A549 (cell line): ENCODE measurements around the gene TRPC5OS. TPM values are rescaled to one million over a fixed set of nuclear protein-coding genes. Genes with fewer than 3 reads are reported as not detected.

Source experiments
- ATAC-seq, 2 experiments: fragments of 200-7000 bp in 1 of 2; fragments of >200 bp in 1 of 2; cut with Nextera tagmentation in 1 of 2; cut with Tn5 transposase in 1 of 2; 3 replicates each; pipeline versions ENCODE4 v1.8.0 to v1.9.1; 2018 to 2020; ENCODE audit warnings: mild to moderate bottlenecking in 1 of 2, moderate library complexity in 1 of 2
- CTCF ChIA-PET: fragments of 300-600 bp; sonication (Branson Sonifier 250); formaldehyde crosslinking; extraction: SDS; loops from one replicate; lab custom pipeline; 2021; ENCODE audit warnings: antibody characterized with exemption, inconsistent platforms; lab: Yijun Ruan, JAX
- POLR2A ChIA-PET: fragments of 350-600 bp; formaldehyde crosslinking; extraction: SDS; loops from one replicate; lab custom pipeline; 2021; ENCODE audit warnings: antibody characterized with exemption, inconsistent platforms; lab: Yijun Ruan, JAX
- DNase-seq, 2 experiments: peaks; one replicate each; pipeline versions ENCODE4 v3.0.0 to v3.0.0-alpha.2; 2011 to 2016; ENCODE audit warnings: low read depth in 1 of 2, low spot score in 1 of 2
- FAIRE-seq: peaks from 2 replicates; lab custom pipeline; 2011; peaks lifted over from hg19 to GRCh38; lab: Jason Lieb, UNC
- H3K27ac ChIP-seq, 2 experiments: fragments of >200 bp; sonication (Bioruptor Twin); formaldehyde crosslinking; 3 replicates each; pipeline ENCODE4 v1.5.1; 2016 to 2017
- H3K4me1 ChIP-seq: fragments of >200 bp; sonication (Bioruptor Twin); formaldehyde crosslinking; 3 replicates; pipeline ENCODE4 v1.6.1; 2016
- H3K4me2 ChIP-seq: fragments of >200 bp; sonication (Bioruptor Twin); formaldehyde crosslinking; 3 replicates; pipeline ENCODE4 v1.6.1; 2016
- H3K4me3 ChIP-seq: fragments of >200 bp; sonication (Bioruptor Twin); formaldehyde crosslinking; 3 replicates; pipeline ENCODE4 v1.5.1; 2016
- H3K9me3 ChIP-seq: fragments of >200 bp; sonication (Bioruptor Twin); formaldehyde crosslinking; 3 replicates; pipeline ENCODE4 v1.6.1; 2016
- BHLHE40 ChIP-seq: IDR thresholded peaks from 2 replicates; pipeline ENCODE4 v1.6.1; 2012; ENCODE audit warnings: low read depth, low read length, inconsistent platforms
- ESRRA ChIP-seq: fragments of 150-350 bp; IDR thresholded peaks from 2 replicates; pipeline ENCODE4 v1.6.1; 2014; ENCODE audit warnings: mild to moderate bottlenecking, low read length, borderline replicate concordance
- HDAC2 ChIP-seq: fragments of 200-600 bp; sonication (generic); IDR thresholded peaks from 2 replicates; pipeline ENCODE4 v1.6.1; 2016
- JUN ChIP-seq, 2 experiments: fragments of >200 bp; sonication (Bioruptor Twin); formaldehyde crosslinking; IDR thresholded peaks; 2 replicates in 1 of 2; 3 replicates in 1 of 2; pipeline ENCODE4 v1.6.1; 2016 to 2017
- JUNB ChIP-seq: fragments of >200 bp; sonication (Bioruptor Twin); formaldehyde crosslinking; IDR thresholded peaks from 2 replicates; pipeline ENCODE4 v1.6.1; 2016
- POLR2A ChIP-seq: IDR thresholded peaks from 2 replicates; pipeline ENCODE4 v1.6.1; 2012; ENCODE audit warnings: mild to moderate bottlenecking, low read length
- RARB ChIP-seq: fragments of 250-450 bp; sonication (Bioruptor Pico); IDR thresholded peaks from 2 replicates; pipeline ENCODE4 v1.8.0; 2021; ENCODE audit warnings: mild to moderate bottlenecking, moderate library complexity
- TFCP2L1 ChIP-seq: fragments of 250-450 bp; sonication (Bioruptor Pico); IDR thresholded peaks from 2 replicates; pipeline ENCODE4 v1.5.0; 2021; ENCODE audit warnings: mild to moderate bottlenecking
- WGBS: methylation state at CpG from one replicate; pipeline ENCODE4 v1.1.6; 2017; ENCODE audit errors: missing lambda C conversion rate; 5-methylcytosine and 5-hydroxymethylcytosine counted together
- polyA plus RNA-seq, 4 experiments: library from polyadenylated mRNA; depleted of rRNA in 3 of 4; stranded (reverse); fragments of >200 nt; fragmentation: RNase III in 1 of 4; extraction: RNeasy Plus Mini Kit Qiagen cat#74134 plus additional on column Dnase treatment in 1 of 4; gene quantifications; 2 replicates in 3 of 4; 3 replicates in 1 of 4; pipeline ENCODE4 v1.2.3, GENCODE V29; 2011 to 2017

TRPC5OS gene
- polyA plus RNA-seq, 2 of the 4 experiments (the other 2 are of a cell fraction): not detected

- FAIRE-seq (no peak), DNase-seq (no peak), ATAC-seq (no peak)
- no peak overlapping the region for H3K4me2 ChIP-seq
- no peaks in the 10 kb centered on the region for H3K9me3 ChIP-seq
- no peak overlapping the region for H3K4me3 ChIP-seq
- ChIA-PET POLR2A (no interaction called here), CTCF (no interaction called here)
- TF ChIP-seq POLR2A (no peak), BHLHE40 (no peak), HDAC2 (no peak), RARB (CRISPR knock-in tag) (no peak), JUNB (no peak), TFCP2L1 (CRISPR knock-in tag) (no peak), ESRRA (no peak), JUN (IDR thresholded peaks at IDR 0.05) (no peak)
- no peaks in the 10 kb centered on the region for H3K4me1 ChIP-seq
- H3K27ac ChIP-seq: no peak overlapping the region
- WGBS: 49% methylated on average over 4 of the region's 4 CpGs
Measured at GRCh38 chrX:111928456-111928855, 52.5 kb downstream of the TRPC5OS start.

Other genes starting within 250 kb of the TRPC5OS start
- gene ALG13, start 195.0 kb upstream of the TRPC5OS start, polyA plus RNA-seq (2011; rRNA removed): 136 and 149 TPM in 2 replicates
- gene ALG13, start 195.0 kb upstream of the TRPC5OS start, polyA plus RNA-seq (2017; fragmentation: RNase III; extraction: RNeasy Plus Mini Kit Qiagen cat#74134 plus additional on column Dnase treatment): 43.0 to 49.7 TPM (median 49.4 TPM) in 3 replicates
- gene TRPC5, start 206.6 kb downstream of the TRPC5OS start, polyA plus RNA-seq (2011; rRNA removed): not detected in 2 replicates
- not detected in 3 replicates for gene TRPC5, start 206.6 kb downstream of the TRPC5OS start, polyA plus RNA-seq (2017; fragmentation: RNase III; extraction: RNeasy Plus Mini Kit Qiagen cat#74134 plus additional on column Dnase treatment)
- not detected in 2 replicates for gene RTL4, start 206.8 kb downstream of the TRPC5OS start, polyA plus RNA-seq (2011; rRNA removed)
- not detected in 3 replicates for gene RTL4, start 206.8 kb downstream of the TRPC5OS start, polyA plus RNA-seq (2017; fragmentation: RNase III; extraction: RNeasy Plus Mini Kit Qiagen cat#74134 plus additional on column Dnase treatment)